ENCODE data around the gene HOXA7. TPM values are rescaled to one million over a fixed set of nuclear protein-coding genes. Genes with fewer than 3 reads are reported as not detected.
A peak's percentile ranks its signal among the peaks of the same experiment; 100 is the strongest.

Gene HOXA7
- total RNA-seq, 1 experiment from 2014 or later = 0.56 TPM

- H3K4me3 ChIP-seq (ENCODE audit: low read depth, low read length, poor library complexity, severe bottlenecking) = no peak overlapping the region
- no peak for DNase-seq (ENCODE audit: low spot score)
Measured at GRCh38 chr7:27115221-27116026, 41.1 kb downstream of the HOXA7 start.

GRCh38 chr7:27114881-27115220 lies 41.6 kb downstream of the HOXA7 start:
- no peaks in the 10 kb centered on the region for H3K4me1 ChIP-seq (ENCODE audit: insufficient read depth, low read length, poor library complexity, severe bottlenecking)
- no peak overlapping the region for H3K4me3 ChIP-seq (ENCODE audit: low read depth, low read length, poor library complexity, severe bottlenecking)
- DNase-seq (ENCODE audit: low spot score) = no peak
- BruUV-seq (replicated peaks) = no TSS peak
- ChIA-PET CTCF (interaction anchor here (0.6 kb wide), 1 partner anchor 1244 kb away, joined by 3 read pairs; no protein-coding TSS in a partner anchor), POLR2A (ENCODE audit: low non-redundant PET) (no interaction called here)
- intact Hi-C loops (cut with micrococcal nuclease; ENCODE audit: unreplicated experiment) = no loop called here
- TF ChIP-seq EZH2 (IDR thresholded peaks at IDR 0.05; ENCODE audit: borderline replicate concordance, low read depth, low read length, poor library complexity, severe bottlenecking) = no peak
- TF ChIP-seq, protein P1, sequence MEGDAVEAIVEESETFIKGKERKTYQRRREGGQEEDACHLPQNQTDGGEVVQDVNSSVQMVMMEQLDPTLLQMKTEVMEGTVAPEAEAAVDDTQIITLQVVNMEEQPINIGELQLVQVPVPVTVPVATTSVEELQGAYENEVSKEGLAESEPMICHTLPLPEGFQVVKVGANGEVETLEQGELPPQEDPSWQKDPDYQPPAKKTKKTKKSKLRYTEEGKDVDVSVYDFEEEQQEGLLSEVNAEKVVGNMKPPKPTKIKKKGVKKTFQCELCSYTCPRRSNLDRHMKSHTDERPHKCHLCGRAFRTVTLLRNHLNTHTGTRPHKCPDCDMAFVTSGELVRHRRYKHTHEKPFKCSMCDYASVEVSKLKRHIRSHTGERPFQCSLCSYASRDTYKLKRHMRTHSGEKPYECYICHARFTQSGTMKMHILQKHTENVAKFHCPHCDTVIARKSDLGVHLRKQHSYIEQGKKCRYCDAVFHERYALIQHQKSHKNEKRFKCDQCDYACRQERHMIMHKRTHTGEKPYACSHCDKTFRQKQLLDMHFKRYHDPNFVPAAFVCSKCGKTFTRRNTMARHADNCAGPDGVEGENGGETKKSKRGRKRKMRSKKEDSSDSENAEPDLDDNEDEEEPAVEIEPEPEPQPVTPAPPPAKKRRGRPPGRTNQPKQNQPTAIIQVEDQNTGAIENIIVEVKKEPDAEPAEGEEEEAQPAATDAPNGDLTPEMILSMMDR (conservative IDR thresholded peaks at IDR 0.05; ENCODE audit: low read depth, low read length) = no peak
- no peaks in the 10 kb centered on the region for H3K36me3 ChIP-seq (ENCODE audit: insufficient read depth, low read length, poor library complexity, severe bottlenecking)
- no peaks in the 10 kb centered on the region for H3K9me3 ChIP-seq (ENCODE audit: low read depth, low read length, poor library complexity, severe bottlenecking)
- H3K27me3 ChIP-seq (replicated peaks; ENCODE audit: insufficient read depth, low read depth, low read length, poor library complexity) = peaks cover 97% of the 10 kb centered on the region
- no peak overlapping the region for H3K27ac ChIP-seq (ENCODE audit: low read depth, low read length, poor library complexity, severe bottlenecking)

More at GRCh38 chr7:27115221-27116026, 41.1 kb downstream of the HOXA7 start:
- Histone ChIP-seq H3K27ac (ENCODE audit: low read depth, low read length, poor library complexity, severe bottlenecking) (no peak overlapping the region), H3K4me1 (ENCODE audit: insufficient read depth, low read length, poor library complexity, severe bottlenecking) (no peaks in the 10 kb centered on the region), H3K36me3 (ENCODE audit: insufficient read depth, low read length, poor library complexity, severe bottlenecking) (no peaks in the 10 kb centered on the region), H3K27me3 (replicated peaks; ENCODE audit: insufficient read depth, low read depth, low read length, poor library complexity) (peaks cover 97% of the 10 kb centered on the region), H3K9me3 (ENCODE audit: low read depth, low read length, poor library complexity, severe bottlenecking) (no peaks in the 10 kb centered on the region)
- ChIA-PET CTCF (interaction anchor here (0.6 kb wide), 1 partner anchor 1244 kb away, joined by 3 read pairs; no protein-coding TSS in a partner anchor), POLR2A (ENCODE audit: low non-redundant PET) (no interaction called here)
- no TSS peak for BruUV-seq (replicated peaks)
- intact Hi-C loops (cut with micrococcal nuclease; ENCODE audit: unreplicated experiment) = no loop called here
- peak; percentile 98 for TF ChIP-seq EZH2 (IDR thresholded peaks at IDR 0.05; ENCODE audit: borderline replicate concordance, low read depth, low read length, poor library complexity, severe bottlenecking)
- TF ChIP-seq, protein P1 (conservative IDR thresholded peaks at IDR 0.05; ENCODE audit: low read depth, low read length) = no peak

GRCh38 chr7:27113991-27114769 lies 42.3 kb downstream of the HOXA7 start:
- no peaks in the 10 kb centered on the region for H3K36me3 ChIP-seq (ENCODE audit: insufficient read depth, low read length, poor library complexity, severe bottlenecking)
- ChIA-PET POLR2A (ENCODE audit: low non-redundant PET) (no interaction called here), CTCF (interaction anchor here (0.6 kb wide), 1 partner anchor 47 kb away, joined by 10 read pairs; no protein-coding TSS in a partner anchor)
- BruUV-seq (replicated peaks) = no TSS peak
- no peaks in the 10 kb centered on the region for H3K9me3 ChIP-seq (ENCODE audit: low read depth, low read length, poor library complexity, severe bottlenecking)
- DNase-seq (ENCODE audit: low spot score) = no peak
- peaks cover 97% of the 10 kb centered on the region for H3K27me3 ChIP-seq (replicated peaks; ENCODE audit: insufficient read depth, low read depth, low read length, poor library complexity)
- H3K4me3 ChIP-seq (ENCODE audit: low read depth, low read length, poor library complexity, severe bottlenecking) = no peak overlapping the region
- no peak overlapping the region for H3K27ac ChIP-seq (ENCODE audit: low read depth, low read length, poor library complexity, severe bottlenecking)
- TF ChIP-seq EZH2 (IDR thresholded peaks at IDR 0.05; ENCODE audit: borderline replicate concordance, low read depth, low read length, poor library complexity, severe bottlenecking) = no peak
- TF ChIP-seq, protein P1 (conservative IDR thresholded peaks at IDR 0.05; ENCODE audit: low read depth, low read length) = no peak
- intact Hi-C loops (cut with micrococcal nuclease; ENCODE audit: unreplicated experiment) = no loop called here
- H3K4me1 ChIP-seq (ENCODE audit: insufficient read depth, low read length, poor library complexity, severe bottlenecking) = no peaks in the 10 kb centered on the region

All from A673 (cell line).